Testis (tissue), 2 donors: ENCODE data around the gene RALGPS1.

Source experiments
- POLR2A ChIP-seq: fragments of 450-650 bp; IDR thresholded peaks from one replicate; pipeline ENCODE4 v1.6.1; 2017; ENCODE audit warnings: antibody characterized with exemption, mild to moderate bottlenecking, moderate library complexity
- TF ChIP-seq, protein P1 (sequence below), 3 experiments: fragments of 450-650 bp in 2 of 3; fragments of 200-600 bp in 1 of 3; sonication (generic) in 1 of 3; IDR thresholded peaks; one replicate each; pipeline ENCODE4 v1.5.1; 2016 to 2019; ENCODE audit warnings: antibody characterized with exemption in 3 of 3, mild to moderate bottlenecking in 2 of 3, moderate library complexity in 1 of 3

DNA sequence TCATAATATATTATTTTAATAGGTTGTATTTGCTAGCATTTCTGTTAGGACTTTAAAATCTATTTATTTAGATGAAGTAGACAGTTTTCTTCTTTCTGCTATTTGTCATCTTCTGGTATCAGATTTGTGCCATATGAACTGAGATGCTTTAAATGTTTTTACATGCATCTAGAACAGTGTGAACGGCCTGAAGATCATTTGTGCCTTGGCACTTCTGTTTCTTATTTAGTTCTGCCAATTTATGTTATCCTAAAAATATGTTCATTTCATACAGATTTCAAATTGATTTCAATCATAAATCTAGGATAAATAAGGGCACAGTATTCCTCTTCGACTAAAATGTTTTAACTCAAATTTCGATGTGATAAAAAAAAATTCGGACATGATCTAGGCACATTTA lies 38.1 kb upstream of the RALGPS1 start:
- TF ChIP-seq, protein P1, sequence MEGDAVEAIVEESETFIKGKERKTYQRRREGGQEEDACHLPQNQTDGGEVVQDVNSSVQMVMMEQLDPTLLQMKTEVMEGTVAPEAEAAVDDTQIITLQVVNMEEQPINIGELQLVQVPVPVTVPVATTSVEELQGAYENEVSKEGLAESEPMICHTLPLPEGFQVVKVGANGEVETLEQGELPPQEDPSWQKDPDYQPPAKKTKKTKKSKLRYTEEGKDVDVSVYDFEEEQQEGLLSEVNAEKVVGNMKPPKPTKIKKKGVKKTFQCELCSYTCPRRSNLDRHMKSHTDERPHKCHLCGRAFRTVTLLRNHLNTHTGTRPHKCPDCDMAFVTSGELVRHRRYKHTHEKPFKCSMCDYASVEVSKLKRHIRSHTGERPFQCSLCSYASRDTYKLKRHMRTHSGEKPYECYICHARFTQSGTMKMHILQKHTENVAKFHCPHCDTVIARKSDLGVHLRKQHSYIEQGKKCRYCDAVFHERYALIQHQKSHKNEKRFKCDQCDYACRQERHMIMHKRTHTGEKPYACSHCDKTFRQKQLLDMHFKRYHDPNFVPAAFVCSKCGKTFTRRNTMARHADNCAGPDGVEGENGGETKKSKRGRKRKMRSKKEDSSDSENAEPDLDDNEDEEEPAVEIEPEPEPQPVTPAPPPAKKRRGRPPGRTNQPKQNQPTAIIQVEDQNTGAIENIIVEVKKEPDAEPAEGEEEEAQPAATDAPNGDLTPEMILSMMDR (IDR thresholded peaks at IDR 0.05), result no peak
- TF ChIP-seq POLR2A, result no peak
